NK-92 (cell line): ENCODE data around the gene PHACTR3.

Source experiments
- DNase-seq: peaks from one replicate; lab custom pipeline; 2025; ENCODE audit not compliant: unreplicated experiment; lab: John Stamatoyannopoulos, UW

The PHACTR3 gene

GRCh38 chr20:59668926-59669850 lies 64.8 kb downstream of the PHACTR3 start:
- DNase-seq: no peak

- DNase-seq: no peak
These were observed 66.6 kb downstream of the PHACTR3 start for GRCh38 chr20:59670786-59671492.

GRCh38 chr20:59671661-59672471 lies 67.5 kb downstream of the PHACTR3 start:
- DNase-seq: no peak

DNA sequence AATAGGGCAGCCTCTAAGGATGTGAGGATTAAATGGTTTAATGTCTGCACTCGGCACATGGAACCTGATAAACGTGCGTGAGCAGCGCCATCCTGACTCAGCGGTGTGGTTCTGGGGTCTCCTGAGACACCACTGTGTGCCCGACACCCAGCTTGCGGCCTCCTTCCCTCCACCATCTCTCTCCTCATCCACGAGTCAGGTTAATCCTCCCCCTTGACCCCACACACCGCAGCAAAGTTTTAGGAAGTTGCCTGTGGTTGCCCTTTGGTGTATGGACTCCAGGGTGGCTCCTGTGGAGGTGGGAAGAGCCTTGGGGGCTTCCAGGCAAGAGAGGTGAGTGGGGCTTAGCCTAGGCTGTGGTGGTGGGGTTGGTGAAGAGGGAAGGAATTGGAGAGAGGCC lies 68.2 kb downstream of the PHACTR3 start:
- no peak for DNase-seq

GRCh38 chr20:59673288-59673997 lies 69.1 kb downstream of the PHACTR3 start:
- no peak for DNase-seq

- DNase-seq: no peak
These were observed 69.7 kb downstream of the PHACTR3 start for GRCh38 chr20:59673998-59674445.

DNA sequence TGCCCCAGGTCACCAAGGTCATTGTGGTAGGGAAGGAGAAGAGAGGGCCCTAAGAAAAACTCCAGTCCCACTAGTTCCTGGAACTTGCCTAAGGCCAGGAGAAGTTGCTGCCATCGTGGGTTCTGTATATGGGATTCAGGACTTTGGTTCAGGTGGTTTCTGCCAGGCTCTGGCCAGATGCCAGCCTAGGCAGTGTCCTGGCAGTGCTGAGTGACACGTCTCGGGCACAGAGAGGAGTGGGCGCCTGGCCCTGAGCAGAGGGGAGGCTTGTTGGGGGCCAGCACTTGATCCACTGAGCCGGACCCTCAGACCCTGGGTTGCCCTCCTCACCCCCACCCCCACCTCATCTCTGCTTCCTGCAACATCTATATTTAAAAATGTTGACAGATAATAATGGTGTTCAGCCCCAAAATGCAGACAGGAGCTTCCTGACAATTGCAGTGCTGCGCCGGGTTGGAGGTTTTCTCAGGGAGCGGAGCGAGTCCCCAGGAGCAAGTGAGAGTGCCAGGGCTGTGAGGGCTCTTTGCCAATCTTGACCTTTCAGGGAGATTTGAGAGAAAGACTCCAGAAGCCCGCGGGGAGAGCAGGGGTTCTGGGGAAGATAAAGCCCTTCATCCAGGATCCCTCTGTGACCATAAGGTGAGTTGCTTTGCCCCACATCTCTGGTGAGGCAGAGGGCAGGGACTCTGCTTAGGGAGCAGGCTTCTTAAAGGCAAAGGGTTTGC lies 71.9 kb downstream of the PHACTR3 start:
- no peak for DNase-seq

- no peak for DNase-seq
These were observed 72.5 kb downstream of the PHACTR3 start for GRCh38 chr20:59676851-59677182.

- no peak for DNase-seq
These were observed 73.2 kb downstream of the PHACTR3 start for GRCh38 chr20:59677586-59677985.

- DNase-seq: no peak
These were observed 73.9 kb downstream of the PHACTR3 start for GRCh38 chr20:59678288-59678687.

DNA sequence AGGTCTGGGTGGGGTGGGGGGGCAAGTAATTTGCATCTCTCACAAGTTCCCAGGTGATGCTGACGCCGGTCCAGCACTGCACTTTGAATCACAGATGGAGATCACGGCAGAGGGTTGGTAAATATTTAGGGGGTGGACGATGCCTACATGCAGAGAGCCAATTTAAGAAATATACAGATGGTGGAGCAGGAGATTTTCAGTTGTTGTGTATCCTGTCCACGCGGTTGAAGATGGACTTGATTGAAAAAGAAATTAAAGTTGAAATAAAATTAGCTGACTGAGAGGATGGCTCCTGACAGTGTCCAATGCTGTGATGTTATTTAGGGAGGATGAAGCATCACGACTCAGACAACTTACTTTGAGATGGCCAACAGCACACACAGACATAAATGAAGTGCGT lies 74.6 kb downstream of the PHACTR3 start:
- no peak for DNase-seq

DNA sequence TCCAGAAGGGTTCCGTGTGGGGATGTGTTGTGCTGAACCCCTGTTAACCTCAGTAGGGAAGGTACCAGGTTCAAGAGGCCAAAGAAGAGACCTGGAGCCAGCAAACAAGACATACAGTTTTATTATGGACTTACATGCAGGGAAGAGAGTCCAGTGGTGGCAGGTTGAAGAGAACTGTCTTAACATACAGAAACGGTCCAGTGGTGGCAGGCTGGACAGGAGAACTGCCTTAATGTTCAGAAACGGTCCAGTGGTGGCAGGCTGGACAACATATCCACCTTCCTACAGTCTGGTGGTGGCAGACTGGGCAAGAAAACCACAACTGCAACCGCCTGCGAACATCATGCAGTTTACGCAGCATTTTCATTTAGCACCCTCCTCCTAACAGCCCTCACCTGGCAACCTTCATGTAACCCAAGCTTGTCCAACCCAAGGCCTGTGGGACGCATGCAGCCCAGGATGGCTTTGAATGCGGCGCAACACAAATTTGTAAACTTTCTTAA lies 75.9 kb downstream of the PHACTR3 start:
- no peak for DNase-seq

DNA sequence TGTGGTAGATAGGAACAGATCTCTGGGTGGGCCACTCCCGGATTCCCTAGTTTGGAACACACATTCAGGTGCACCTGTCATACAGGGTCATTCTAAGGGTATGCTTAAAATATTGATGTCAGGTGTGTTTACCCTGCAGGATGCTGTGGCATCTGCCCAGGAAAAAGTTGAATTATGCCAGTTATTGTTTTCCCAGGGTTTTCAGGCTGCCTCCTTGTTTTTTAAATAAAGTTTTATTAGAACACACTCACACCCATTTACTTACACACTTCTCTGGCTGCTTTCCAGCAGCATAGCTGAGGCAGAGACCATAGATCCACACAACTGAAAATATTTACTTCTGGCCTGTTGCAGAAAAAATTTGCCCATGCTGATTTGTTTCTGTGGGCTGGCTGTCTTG lies 76.5 kb downstream of the PHACTR3 start:
- no peak for DNase-seq

DNA sequence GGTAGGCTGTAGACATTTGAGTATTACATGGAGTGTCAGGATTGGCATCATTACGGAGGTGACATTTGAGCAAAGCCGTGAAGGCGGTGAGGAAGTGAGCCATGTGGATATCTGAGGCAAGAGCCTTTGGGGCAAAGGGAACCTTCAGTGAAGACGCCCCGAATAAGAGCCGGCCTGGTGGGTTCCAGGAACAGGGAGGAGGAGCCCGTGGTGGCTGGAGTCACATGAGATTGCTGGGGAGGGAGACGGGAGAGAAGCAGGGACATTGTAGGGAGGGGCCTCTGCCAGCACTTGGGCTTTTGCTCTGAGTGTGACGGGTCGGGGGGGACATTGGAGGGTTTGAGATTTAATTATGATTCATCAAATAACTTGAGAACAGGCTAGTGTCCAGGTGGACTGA lies 78.3 kb downstream of the PHACTR3 start:
- no peak for DNase-seq

DNA sequence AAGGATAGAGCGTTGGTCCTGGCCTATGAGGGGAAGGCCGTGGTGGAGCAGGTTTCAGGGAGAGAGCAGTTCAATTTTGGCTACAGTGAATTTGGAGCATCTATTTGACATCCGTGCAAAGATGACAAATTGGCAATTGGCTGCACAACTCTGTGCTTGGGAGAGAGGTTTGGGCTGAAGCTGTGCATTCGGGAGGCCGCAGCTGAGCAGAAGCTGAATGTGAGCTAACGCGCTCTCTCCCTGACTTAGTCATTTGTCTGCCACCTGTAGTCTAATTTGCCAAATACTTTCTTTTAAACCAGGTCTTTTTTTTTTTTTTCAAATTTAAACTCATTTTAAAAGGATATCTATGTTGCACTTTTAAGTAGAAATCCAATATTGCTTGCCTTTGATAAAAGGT lies 78.8 kb downstream of the PHACTR3 start:
- no peak for DNase-seq

DNA sequence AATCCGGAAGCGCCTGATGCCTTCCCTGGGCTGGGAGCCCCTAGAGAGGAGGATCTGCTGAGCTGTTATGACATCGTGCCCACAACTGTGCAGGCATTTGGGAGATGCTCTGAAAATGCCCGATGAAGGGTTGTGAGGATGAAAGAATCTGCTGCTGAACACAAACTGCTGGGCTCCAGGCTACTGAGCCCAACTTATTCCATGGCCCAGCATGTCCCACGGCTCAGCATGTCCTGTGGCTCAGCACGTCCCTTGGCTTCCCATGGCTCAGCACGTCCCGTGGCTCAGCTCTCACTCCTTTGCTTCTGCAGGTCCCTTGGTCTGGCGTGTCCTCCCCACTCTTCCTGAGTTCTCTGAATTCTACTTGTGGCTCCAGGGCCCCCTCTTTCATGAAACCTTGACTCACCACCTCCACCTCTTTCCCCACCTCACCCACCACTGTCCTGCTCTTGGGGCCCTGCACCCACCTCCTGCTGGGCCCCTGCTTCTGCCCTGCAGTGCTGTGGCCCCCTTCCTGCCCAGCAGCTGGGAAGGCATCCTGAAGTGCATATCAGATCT lies 80.4 kb downstream of the PHACTR3 start:
- DNase-seq: no peak

DNA sequence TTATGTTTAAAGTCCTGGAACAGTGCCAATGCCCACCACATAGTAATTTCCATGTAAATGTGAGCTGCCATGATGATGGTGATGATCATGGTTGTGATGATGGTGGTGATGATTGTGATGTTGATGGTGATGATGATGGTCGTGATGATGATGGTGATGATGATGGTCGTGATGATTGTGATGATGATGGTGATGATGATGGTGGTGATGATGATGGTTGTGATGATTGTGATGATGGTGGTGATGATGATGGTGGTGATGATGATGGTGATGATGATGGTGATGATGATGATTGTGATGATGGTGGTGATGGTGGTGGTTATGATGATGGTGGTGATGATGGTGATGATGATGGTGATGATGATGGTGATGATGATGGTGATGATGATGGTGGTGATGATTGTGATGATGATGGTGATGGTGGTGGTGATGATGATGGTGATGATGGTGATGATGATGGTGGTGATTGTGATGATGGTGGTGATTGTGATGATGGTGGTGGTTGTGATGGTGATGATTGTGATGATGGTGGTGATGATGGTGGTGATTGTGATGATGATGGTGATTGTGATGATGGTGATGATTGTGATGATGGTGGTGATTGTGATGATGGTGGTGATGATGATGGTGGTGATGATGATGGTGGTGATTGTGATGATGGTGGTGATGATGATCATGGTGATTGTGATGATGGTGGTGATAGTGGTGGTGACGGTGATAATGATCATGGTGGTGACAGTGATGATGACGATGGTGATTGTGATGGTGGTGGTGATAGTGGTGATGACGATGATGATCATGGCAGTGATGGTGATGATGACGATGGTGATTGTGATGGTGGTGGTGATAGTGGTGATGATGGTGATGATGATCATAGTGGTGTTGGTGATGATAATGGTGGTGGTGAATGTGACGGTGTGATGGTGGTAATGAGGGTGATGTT lies 82.3 kb downstream of the PHACTR3 start:
- DNase-seq: no peak

- DNase-seq: no peak
These were observed 84.0 kb downstream of the PHACTR3 start for GRCh38 chr20:59688356-59688755.

DNA sequence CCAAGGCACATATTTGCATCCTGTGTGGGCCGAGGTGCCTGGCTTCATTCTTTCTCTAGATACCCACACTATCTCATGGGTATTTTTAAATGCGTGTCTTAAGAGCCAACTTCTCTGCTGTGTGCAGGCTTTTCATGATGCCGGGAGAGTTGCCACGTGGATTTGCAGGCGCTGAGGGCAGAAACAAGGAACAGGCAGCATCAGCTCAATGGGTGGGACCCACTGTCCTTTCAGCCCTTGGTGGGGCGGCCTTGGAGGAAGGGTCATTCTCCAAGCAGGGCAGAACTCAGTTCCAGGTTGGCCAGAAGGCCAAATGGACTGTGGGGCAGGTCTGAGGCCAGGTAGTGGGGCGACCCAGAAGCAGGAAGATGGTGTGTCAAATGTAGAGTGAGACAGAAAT lies 84.7 kb downstream of the PHACTR3 start:
- no peak for DNase-seq
